D341Med (cell line): ENCODE results near the gene TPST1.
"Not testable (repeated sequence)": the region's sequence is repeated elsewhere in the genome, so short reads cannot be mapped to it uniquely, and the experiment has no call there.

Experiments
- DNase-seq: peaks from one replicate; pipeline ENCODE4 v3.0.0; 2012; ENCODE audit warnings: low spot score

TPST1 gene

GRCh38 chr7:66283003-66283920, 78.1 kb downstream of the TPST1 start:
- DNase-seq, result no peak

DNA sequence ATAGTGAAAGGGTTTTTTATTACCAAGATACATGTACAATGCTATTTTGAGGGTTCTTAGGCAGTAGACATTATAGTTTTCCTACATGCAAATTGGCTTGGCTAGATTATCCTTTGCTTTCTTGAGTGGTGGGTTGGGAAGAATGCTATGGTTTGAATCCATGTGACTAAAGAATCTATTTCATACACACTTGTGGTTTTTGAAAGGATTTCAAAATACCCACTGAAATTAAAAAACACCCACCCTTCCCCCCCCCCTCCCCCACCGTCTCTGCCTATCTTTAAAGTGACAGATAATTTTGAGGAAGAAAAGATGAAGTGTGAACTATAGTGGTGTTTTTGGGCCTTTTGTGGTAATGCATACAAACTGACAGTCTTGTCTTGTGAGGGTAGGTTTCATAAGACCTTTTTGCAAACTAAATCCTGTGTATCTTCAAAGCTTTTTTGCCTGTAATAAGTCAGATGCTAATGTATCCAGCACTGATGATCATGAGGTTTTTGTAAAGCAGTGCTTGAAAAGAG, 90.9 kb downstream of the TPST1 start:
- no peak for DNase-seq

DNA sequence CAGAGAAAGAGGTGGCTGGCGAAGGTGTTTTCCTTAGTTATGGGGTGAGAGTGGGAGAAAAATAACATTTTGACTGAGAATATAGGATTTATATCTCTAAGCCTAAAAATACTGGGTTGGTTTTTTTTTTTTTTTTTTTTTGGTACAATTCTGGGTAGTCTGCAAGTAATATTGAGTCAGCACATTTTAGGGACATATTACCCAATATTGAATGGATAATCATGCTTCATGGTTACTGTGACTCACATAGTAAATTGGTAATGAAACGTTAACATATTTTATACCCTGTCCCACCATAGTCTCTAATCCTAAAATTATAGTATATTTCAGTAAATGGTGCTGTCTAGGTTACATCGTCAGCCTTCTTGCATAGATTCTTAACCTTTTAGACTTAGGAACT, 91.4 kb downstream of the TPST1 start:
- no peak for DNase-seq

GRCh38 chr7:66297579-66297978, 92.4 kb downstream of the TPST1 start:
- DNase-seq, result no peak

DNA sequence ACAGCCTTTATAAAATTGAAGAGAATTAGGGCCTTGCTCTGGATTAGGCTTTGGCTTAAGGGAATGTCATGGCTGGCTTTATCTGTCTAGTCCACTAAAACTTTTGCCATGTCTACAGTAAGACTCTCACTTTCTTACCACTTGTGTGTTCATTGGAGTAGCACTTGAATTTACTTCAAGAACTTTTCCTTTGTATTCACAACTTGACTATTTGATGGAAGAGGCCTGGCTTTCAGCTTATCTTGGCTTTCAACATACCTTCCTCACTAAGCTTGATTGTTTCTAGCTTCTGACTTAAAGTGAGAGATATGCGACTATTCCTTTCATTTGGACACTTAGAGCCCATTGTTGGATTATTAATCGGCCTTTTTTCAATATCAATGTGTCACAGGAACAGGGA, 96.1 kb downstream of the TPST1 start:
- no peak for DNase-seq

DNA sequence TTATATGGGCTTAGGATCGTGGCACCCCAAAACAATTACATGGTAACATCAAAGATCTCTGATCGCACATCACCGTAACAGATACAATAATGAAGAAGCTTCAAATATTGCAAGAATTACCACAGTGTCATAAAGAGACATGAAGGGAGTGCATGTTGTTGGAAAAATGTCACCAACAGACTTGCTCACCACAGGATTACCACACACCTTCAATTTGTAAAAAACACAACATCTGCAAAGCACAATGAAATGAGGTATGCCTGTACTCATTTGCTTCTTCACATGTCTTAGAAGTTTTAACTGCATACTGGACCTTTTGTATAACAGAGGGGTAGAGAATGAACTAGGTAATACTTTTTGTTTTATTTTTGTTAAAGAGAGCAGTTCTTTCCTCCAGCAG, 96.6 kb downstream of the TPST1 start:
- no peak for DNase-seq

GRCh38 chr7:66303454-66304155, 98.5 kb downstream of the TPST1 start:
- DNase-seq, result no peak

GRCh38 chr7:66304536-66304935, 99.4 kb downstream of the TPST1 start:
- DNase-seq, result no peak

DNA sequence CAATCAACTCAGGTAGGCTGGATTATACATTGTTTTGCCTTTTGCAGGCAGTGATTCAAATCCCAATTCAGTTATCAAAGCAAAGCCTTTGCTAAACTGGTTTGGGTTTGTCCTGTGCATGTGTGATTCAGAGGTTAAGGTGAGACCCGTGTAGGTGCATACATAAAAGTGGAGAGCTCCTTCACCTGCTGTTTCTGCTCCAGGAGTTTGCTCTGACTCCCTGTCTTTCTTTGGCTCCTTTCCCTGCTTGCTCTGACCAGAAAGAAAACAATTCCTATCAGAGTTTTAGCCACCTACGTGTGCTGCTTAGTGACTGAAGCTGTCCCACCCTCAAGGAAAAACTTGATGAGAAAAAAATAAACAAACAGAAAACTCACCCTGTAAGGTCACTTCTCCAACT, 101.1 kb downstream of the TPST1 start:
- DNase-seq, result no peak

GRCh38 chr7:66307591-66308215, 102.6 kb downstream of the TPST1 start:
- no peak for DNase-seq

- DNase-seq, result no peak
Observed at GRCh38 chr7:66308411-66308810, 103.3 kb downstream of the TPST1 start.

DNA sequence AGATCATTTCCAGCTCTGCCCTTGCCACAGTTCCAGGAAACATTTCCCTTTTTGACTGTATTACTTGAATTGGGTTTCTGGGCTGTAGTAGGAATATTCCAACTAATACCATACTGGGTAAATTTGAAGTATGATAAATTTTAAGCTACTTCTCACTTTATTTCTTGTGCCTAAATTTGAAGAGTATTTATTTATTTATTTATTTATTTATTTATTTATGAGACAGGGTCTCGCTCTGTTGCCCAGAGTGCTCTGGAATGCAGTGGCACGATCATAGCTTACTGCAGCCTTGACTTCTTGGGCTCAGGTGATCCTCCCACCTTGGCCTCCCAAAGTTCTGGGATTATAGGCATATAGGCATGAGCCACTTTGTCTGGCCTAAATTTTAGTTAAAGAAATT, 105.5 kb downstream of the TPST1 start:
- no peak for DNase-seq

DNA sequence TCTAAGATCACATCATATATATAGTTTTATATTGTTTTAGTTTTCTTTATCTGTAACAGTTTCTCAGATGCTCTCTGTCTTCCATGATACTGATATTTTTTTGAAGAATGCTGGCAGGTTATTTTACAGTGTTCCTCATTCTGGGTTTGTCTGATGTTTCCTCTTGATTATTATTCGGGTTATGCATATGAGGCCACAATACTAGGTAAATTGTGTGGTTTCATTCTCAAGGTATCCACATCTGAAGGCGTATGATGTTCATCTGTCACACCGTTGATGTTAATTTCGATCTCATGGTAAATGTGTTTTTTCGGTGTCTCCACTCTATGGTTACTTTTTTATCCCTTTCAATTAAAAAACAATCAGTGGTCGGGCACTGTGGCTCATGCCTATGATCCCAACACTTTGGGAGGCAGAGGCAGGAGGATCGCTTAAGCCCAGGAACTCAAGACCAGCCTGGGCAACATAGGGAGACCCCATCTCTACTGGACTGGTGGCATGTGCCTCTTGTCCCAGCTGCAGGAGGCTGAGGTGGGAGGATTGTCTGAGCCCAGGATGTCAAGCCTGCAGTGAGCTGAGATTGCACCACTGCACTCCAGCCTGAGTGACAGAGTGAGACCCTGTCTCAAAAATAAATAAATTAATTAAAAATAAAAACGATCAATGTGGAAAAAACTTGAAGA, 108.9 kb downstream of the TPST1 start:
- DNase-seq, result no peak

DNA sequence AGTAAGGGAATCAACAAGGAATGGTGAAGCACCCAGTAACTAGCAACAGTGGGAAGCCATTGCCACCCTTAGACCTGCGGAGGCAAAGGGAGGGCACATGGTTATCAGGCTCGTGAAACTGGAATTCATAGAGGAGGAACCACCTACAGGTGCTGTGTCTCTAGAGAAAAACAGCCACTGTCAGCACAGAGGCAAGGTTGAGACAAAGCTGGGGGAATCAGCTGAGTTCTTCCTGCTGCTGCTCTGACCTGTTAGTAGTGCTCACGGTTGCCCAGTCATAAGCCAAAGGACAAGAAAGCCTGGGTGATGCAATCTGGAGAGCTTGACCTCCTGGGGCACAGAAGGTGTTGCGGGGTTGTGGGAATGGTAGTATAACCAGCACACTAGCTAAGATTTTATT, 110.1 kb downstream of the TPST1 start:
- DNase-seq, result no peak

- no peak for DNase-seq
Observed at GRCh38 chr7:66319407-66319979, 114.4 kb downstream of the TPST1 start.

- DNase-seq, result no peak
Observed at GRCh38 chr7:66321283-66321682, 116.1 kb downstream of the TPST1 start.

GRCh38 chr7:66323114-66323796, 118.1 kb downstream of the TPST1 start:
- no peak for DNase-seq

DNA sequence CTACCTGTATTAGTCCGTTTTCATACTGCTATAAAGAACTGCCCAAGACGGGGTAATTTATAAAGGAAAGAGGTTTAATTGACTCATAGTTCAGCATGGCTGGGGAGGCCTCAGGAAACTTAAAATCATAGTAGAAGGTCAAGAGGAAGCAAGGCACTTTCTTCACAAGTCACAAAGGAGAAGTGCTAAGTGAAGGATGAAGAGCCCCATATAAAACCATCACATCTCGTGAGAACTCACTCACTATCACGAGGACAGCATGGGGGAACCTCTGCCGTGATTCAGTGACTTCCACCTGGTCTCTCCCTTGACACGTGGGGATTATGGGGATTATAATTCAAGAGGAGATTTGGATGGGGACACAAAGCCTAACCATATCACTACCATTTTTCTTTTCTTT, 119.9 kb downstream of the TPST1 start:
- DNase-seq, result not testable (repeated sequence)

- no peak for DNase-seq
Observed at GRCh38 chr7:66326501-66327215, 121.5 kb downstream of the TPST1 start.

DNA sequence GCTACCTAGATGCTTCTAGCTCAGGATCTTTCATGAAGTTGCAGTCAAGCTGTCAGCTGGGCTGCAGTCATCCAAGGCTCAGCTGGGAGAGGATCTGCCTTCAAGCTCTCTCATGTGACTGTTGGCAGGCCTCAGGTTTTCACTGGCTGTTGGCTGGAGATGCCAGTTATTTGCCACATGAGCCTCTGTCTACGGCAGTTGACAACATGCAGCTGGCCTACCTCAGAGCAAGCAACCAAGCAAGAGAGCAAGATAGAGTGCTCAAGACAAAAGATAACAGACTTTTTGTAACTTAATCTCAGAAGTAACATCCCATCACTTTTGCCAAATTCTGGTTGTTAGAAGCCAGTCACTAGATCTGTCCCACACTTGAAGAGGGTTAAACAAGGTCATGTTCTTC, 125.8 kb downstream of the TPST1 start:
- no peak for DNase-seq

GRCh38 chr7:66331883-66332282, 126.7 kb downstream of the TPST1 start:
- DNase-seq, result no peak
